Neuronal stem cell (in vitro differentiated cells): ENCODE data around the gene POLR2A.

ENCODE experiments used
- DNase-seq: peaks from one replicate; pipeline ENCODE4 v3.0.0-alpha.2; 2013; ENCODE audit warnings: low spot score
- H2AFZ ChIP-seq: one replicate; pipeline ENCODE4 v1.6.1; 2013; ENCODE audit warnings: mild to moderate bottlenecking, low read length, inconsistent platforms
- H2AK5ac ChIP-seq: 2 replicates; pipeline ENCODE4 v1.6.1; 2013; ENCODE audit warnings: low read depth, mild to moderate bottlenecking, inconsistent platforms, low read length, moderate library complexity, mixed read lengths
- H2BK120ac ChIP-seq: 2 replicates; pipeline ENCODE4 v1.6.1; 2013; ENCODE audit warnings: low read depth, mild to moderate bottlenecking, inconsistent platforms, low read length, moderate library complexity, mixed read lengths
- H2BK12ac ChIP-seq: one replicate; pipeline ENCODE4 v1.6.1; 2013; ENCODE audit warnings: low read length, inconsistent platforms
- H2BK15ac ChIP-seq: 2 replicates; pipeline ENCODE4 v1.6.1; 2013; ENCODE audit warnings: mild to moderate bottlenecking, low read length, inconsistent platforms, mixed read lengths
- H2BK5ac ChIP-seq: one replicate; pipeline ENCODE4 v1.6.1; 2013; ENCODE audit warnings: inconsistent platforms, mild to moderate bottlenecking, low read length, moderate library complexity
- H3K14ac ChIP-seq: one replicate; pipeline ENCODE4 v1.6.1; 2013; ENCODE audit warnings: low read length, inconsistent platforms
- H3K18ac ChIP-seq: 2 replicates; pipeline ENCODE4 v1.6.1; 2013; ENCODE audit warnings: low read length, inconsistent platforms
- H3K23ac ChIP-seq: 2 replicates; pipeline ENCODE4 v1.6.1; 2013; ENCODE audit warnings: low read depth, mild to moderate bottlenecking, mixed read lengths, low read length, inconsistent platforms; ENCODE audit not compliant: poor library complexity
- H3K27ac ChIP-seq: replicated peaks from 3 replicates; pipeline ENCODE4 v1.5.1; 2013; ENCODE audit warnings: low read length, inconsistent platforms
- H3K27me3 ChIP-seq, 3 experiments: 2 replicates each; pipeline ENCODE4 v1.6.1; 2013; ENCODE audit warnings: low read length in 3 of 3, mild to moderate bottlenecking in 2 of 3, inconsistent platforms in 1 of 3, low read depth in 1 of 3, mixed read lengths in 1 of 3, moderate library complexity in 1 of 3; ENCODE audit not compliant: control insufficient read depth in 3 of 3, insufficient read depth in 3 of 3
- H3K36me3 ChIP-seq, 2 donors: replicated peaks in 1 of 2; 2 replicates each; pipeline ENCODE4 v1.6.1; 2013; ENCODE audit warnings: low read length in 2 of 2; ENCODE audit not compliant: control insufficient read depth in 2 of 2, insufficient read depth in 2 of 2
- H3K4ac ChIP-seq: 2 replicates; pipeline ENCODE4 v1.6.1; 2013; ENCODE audit warnings: inconsistent platforms, mild to moderate bottlenecking, low read length, moderate library complexity
- H3K4me1 ChIP-seq, 2 donors: 1 replicate in 1 of 2; 2 replicates in 1 of 2; pipeline ENCODE4 v1.6.1; 2013; ENCODE audit warnings: low read length in 2 of 2, low read depth in 1 of 2; ENCODE audit not compliant: control insufficient read depth in 2 of 2, insufficient read depth in 1 of 2
- H3K4me2 ChIP-seq: one replicate; pipeline ENCODE4 v1.6.1; 2013; ENCODE audit warnings: mild to moderate bottlenecking, low read length, inconsistent platforms; ENCODE audit not compliant: insufficient read depth, poor library complexity, severe bottlenecking
- H3K4me3 ChIP-seq, 2 donors: 2 replicates each; pipeline ENCODE4 v1.5.1; 2013; ENCODE audit warnings: low read length in 2 of 2, mild to moderate bottlenecking in 2 of 2, inconsistent platforms in 1 of 2, moderate library complexity in 1 of 2
- H3K79me1 ChIP-seq: one replicate; pipeline ENCODE4 v1.6.1; 2013; ENCODE audit warnings: low read depth, mild to moderate bottlenecking, inconsistent platforms, low read length, moderate library complexity
- H3K9ac ChIP-seq: one replicate; pipeline ENCODE4 v1.6.1; 2013; ENCODE audit warnings: mild to moderate bottlenecking, low read depth, low read length, inconsistent platforms; ENCODE audit not compliant: poor library complexity
- H3K9me3 ChIP-seq, 2 donors: replicated peaks in 1 of 2; 2 replicates each; pipeline versions ENCODE3 to v1.6.1; 2013; ENCODE audit warnings: low read length in 2 of 2, mild to moderate bottlenecking in 2 of 2, inconsistent platforms in 1 of 2, low read depth in 1 of 2, mixed read lengths in 1 of 2, moderate library complexity in 1 of 2; ENCODE audit not compliant: control insufficient read depth in 2 of 2, insufficient read depth in 1 of 2
- H4K8ac ChIP-seq: one replicate; pipeline ENCODE4 v1.6.1; 2013; ENCODE audit warnings: low read depth, mild to moderate bottlenecking, inconsistent platforms, low read length, moderate library complexity
- H4K91ac ChIP-seq: one replicate; pipeline ENCODE4 v1.6.1; 2013; ENCODE audit warnings: low read length, low read depth, mild to moderate bottlenecking, inconsistent platforms; ENCODE audit not compliant: poor library complexity
- WGBS, 2 donors: extraction: QIAGEN DNeasy Blood & Tissue Kit; methylation state at CpG; one replicate each; pipeline ENCODE4 v1.1.7; 2013; ENCODE audit warnings: missing lambda C conversion rate in 2 of 2, mixed read lengths in 1 of 2; ENCODE audit not compliant: insufficient read length in 2 of 2, insufficient replicate concordance in 1 of 2; ENCODE audit errors: extremely low coverage in 2 of 2; 5-methylcytosine and 5-hydroxymethylcytosine counted together

POLR2A gene

GRCh38 chr17:7477392-7478275 is 6.5 kb upstream of the POLR2A start:
- Histone ChIP-seq H2AK5ac (peak overlapping the region; percentile 99), H3K4me3 (peak overlapping the region in 1 of 2 donors; percentile 92), H3K4ac (peak overlapping the region; percentile 76), H3K36me3 (peaks cover 0 to 3% of the 10 kb centered on the region in 2 donors), H3K14ac (peak overlapping the region; percentile 82), H3K18ac (peak overlapping the region; percentile 71), H3K9ac (peak overlapping the region; percentile 60), H3K4me2 (peak overlapping the region; percentile 25), H4K8ac (no peak overlapping the region), H3K27ac (peak overlapping the region; percentile 31), H2BK5ac (peak overlapping the region; percentile 75), H2BK12ac (peak overlapping the region; percentile 90), H3K23ac (peak overlapping the region; percentile 91), H2AFZ (no peak overlapping the region), H2BK120ac (no peak overlapping the region), H3K79me1 (peaks cover 18% of the 10 kb centered on the region), H3K9me3 (no peaks in the 10 kb centered on the region), H4K91ac (peak overlapping the region; percentile 30), H3K4me1 (peaks cover 21 to 24% of the 10 kb centered on the region in 2 donors), H3K27me3 (no peaks in the 10 kb centered on the region), H2BK15ac (peak overlapping the region; percentile 96)
- no peak for DNase-seq
- WGBS, 2 donors = no CpG with 5 or more reads among the region's 26 CpGs

DNA sequence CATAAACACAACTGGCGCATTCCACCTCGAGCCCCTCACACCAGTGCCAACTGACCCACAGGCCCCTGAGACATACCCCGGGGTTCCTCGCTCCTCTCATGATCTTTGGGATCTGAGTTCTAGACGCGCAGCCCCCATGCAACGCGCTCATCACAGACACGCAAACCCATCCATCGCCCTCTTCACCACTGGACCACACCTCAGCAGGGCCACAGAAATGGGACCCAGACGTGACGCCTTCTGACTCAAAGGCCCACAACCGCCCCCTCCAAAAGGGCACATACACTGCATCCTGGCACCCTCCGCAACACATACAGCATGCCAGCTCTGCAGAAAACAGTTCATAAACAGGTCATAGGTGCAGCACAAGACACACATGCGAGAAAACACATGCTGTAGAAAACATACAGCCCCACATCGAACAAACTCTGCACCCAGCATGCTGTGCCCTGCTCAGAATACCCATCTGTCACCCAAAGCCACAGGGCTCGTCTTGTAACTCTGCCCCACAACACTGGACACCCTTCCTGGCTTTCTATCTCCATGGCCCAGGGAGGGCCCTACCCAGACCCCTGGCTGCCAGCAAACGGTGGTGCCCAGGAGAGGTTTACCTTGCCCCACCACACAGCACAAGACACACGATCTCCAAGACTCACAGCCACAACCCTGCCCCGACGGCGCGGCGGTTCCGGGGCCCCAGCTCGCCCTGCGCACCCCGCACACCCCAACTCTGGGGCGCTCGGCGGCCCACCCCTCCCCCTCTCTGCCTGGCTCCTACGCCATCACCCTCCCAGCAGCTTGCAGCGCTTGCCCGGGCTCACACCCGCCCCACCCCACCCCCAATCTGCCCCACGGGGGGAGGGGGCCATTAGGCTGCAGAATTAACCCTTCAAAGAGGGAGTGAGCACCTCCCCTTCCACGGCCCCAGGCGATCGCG is 5.6 kb upstream of the POLR2A start:
- Histone ChIP-seq H3K9me3 (no peaks in the 10 kb centered on the region), H3K23ac (no peak overlapping the region), H3K4me2 (peak overlapping the region; percentile 71), H2BK12ac (peak overlapping the region; percentile 90), H2BK15ac (peak overlapping the region; percentile 96), H3K9ac (peak overlapping the region; percentile 95), H3K36me3 (peaks cover 0 to 3% of the 10 kb centered on the region in 2 donors), H3K79me1 (peaks cover 18% of the 10 kb centered on the region), H4K91ac (no peak overlapping the region), H2BK5ac (peak overlapping the region; percentile 3), H4K8ac (no peak overlapping the region), H3K4ac (no peak overlapping the region), H2AK5ac (peak overlapping the region; percentile 99), H2BK120ac (peak overlapping the region; percentile 13), H3K27me3 (no peaks in the 10 kb centered on the region), H3K4me1 (peaks cover 26 to 27% of the 10 kb centered on the region in 2 donors), H3K18ac (peak overlapping the region; percentile 99), H3K4me3 (peak overlapping the region; percentile 92 to 93), H3K14ac (peak overlapping the region; percentile 84), H2AFZ (peak overlapping the region; percentile 84), H3K27ac (peak overlapping the region; percentile 65)
- peak; percentile 37 for DNase-seq
- WGBS, 2 donors = no CpG with 5 or more reads among the region's 40 CpGs

DNA sequence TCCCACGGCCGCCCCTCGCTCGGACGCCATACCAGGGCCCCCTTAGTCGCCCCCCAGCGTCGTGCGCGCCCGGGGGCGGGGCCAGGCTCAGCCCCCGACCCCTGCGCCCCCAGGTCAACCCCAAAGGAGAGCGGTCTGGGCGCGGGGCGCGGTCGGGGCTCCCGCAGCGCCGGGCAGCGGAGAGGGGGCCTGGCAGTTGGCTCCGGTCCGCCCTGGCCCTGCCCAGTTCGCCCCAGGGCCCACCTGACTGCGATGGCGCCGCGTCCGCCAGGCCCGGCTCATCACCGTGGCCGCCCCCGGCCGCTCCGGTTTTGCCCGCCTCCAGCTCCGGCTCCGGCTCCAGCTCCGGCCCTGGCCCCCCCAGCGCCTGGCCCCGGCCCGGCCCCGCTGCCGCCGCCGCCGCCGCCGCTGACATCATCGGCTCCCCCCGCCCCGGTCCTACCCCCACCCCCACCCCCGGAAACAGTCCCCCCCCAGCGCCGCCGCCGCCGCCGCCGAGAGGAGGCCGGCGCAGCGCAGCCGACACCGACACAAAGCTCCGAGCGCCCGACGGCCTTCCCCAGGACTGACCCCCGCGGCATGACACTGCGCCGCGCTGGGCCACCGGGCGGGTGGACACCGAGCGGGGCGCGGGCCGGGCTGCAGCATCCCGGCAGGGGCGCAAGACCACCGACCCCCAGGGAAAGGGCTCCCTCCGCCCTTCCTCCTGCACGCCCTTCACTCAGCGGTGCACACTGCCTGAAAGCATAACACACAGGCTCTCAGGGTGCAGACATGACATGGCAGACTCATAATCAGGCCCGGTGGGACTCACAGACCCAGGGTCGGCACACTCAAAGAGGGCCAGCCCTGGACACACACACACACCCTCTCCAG is 4.7 kb upstream of the POLR2A start, which contains the start of gene ZBTB4:
ZBTB4 (minus strand) TSS at position 419 of the 876 bp plus-strand sequence. CDS start 12,830 bp downstream, outside the sequence.
- no CpG with 5 or more reads among the region's 92 CpGs for WGBS, 2 donors

More for the DNA sequence above, 4.7 kb upstream of the POLR2A start, which contains the start of gene ZBTB4:
- Histone ChIP-seq H4K8ac (peak within 1 kb of the TSS; percentile 97), H2BK120ac (peak within 1 kb of the TSS; percentile 13), H3K27me3 (no peaks in the 10 kb centered on the region), H3K9ac (peak within 1 kb of the TSS; percentile 99), H3K18ac (peak within 1 kb of the TSS; percentile 99), H2AK5ac (peak within 1 kb of the TSS; percentile 99), H2BK15ac (peak within 1 kb of the TSS; percentile 72), H3K4me1 (peaks cover 26 to 28% of the 10 kb centered on the region in 2 donors), H3K23ac (peak within 1 kb of the TSS; percentile 94), H2AFZ (peak within 1 kb of the TSS; percentile 88), H3K14ac (peak within 1 kb of the TSS; percentile 94), H3K79me1 (peaks cover 13% of the 10 kb centered on the region), H3K9me3 (no peaks in the 10 kb centered on the region), H2BK12ac (no peak within 1 kb of the TSS), H3K4me2 (peak within 1 kb of the TSS; percentile 77), H3K4ac (peak within 1 kb of the TSS; percentile 90), H3K27ac (peak within 1 kb of the TSS; percentile 65), H4K91ac (peak within 1 kb of the TSS; percentile 92), H3K4me3 (peak within 1 kb of the TSS; percentile 92 to 93), H3K36me3 (peaks cover 0 to 3% of the 10 kb centered on the region in 2 donors), H2BK5ac (peak within 1 kb of the TSS; percentile 3)
- peak; percentile 44 for DNase-seq
